ENCODE data around the gene AMH.

DNA sequence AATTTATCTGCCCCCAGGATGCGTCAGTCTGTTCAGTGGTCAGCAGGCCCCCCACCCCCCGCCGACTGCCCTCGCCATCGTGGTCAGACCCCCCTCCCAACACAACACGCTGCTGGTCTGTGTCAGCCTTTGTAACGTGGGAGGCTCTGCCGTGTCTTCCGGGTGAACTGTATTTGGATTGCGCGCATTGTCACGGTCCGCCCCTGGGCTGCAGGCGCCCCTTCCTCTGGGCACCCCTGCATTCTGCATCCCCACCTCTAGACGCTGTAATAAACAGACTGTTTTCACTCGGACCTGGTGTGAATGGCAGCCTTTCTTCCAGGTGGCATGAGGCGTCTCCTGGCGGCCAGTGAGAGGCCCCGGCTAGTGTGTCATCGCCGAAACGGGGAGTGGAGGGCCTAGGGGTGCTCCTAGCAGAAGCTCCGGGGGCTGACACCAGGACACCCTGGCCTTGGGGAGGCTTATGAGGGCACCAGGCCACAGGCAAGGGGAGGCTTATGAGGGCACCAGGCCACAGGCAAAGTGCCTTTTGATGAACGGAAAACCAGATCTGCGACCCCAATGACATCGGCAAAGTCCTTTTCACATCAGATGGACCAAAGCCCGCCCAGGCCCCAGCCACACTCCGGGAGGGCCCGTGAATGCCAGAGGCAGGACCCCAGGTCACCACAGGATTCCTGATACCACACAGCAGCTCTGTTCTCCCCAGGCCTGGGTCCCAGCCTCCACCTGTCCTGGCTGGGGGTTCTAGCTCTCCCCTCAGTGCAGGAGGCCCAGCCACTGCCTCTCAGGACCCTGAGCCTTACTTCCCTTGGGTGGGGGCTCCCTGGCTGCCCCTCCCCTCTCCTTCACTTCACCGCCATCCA lies 16.6 kb upstream of the AMH start:
- TF ChIP-seq ESRRA (IDR thresholded peaks at IDR 0.05; ENCODE audit: borderline replicate concordance, low read length) = no peak
- no peak for TF ChIP-seq POLR2A (IDR thresholded peaks at IDR 0.05; ENCODE audit: low read length)
- no peak for TF ChIP-seq MAFK (IDR thresholded peaks at IDR 0.05; ENCODE audit: partially characterized antibody)
- TF ChIP-seq, protein P1, sequence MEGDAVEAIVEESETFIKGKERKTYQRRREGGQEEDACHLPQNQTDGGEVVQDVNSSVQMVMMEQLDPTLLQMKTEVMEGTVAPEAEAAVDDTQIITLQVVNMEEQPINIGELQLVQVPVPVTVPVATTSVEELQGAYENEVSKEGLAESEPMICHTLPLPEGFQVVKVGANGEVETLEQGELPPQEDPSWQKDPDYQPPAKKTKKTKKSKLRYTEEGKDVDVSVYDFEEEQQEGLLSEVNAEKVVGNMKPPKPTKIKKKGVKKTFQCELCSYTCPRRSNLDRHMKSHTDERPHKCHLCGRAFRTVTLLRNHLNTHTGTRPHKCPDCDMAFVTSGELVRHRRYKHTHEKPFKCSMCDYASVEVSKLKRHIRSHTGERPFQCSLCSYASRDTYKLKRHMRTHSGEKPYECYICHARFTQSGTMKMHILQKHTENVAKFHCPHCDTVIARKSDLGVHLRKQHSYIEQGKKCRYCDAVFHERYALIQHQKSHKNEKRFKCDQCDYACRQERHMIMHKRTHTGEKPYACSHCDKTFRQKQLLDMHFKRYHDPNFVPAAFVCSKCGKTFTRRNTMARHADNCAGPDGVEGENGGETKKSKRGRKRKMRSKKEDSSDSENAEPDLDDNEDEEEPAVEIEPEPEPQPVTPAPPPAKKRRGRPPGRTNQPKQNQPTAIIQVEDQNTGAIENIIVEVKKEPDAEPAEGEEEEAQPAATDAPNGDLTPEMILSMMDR (IDR thresholded peaks at IDR 0.05) = no peak
- TF ChIP-seq, protein P2, sequence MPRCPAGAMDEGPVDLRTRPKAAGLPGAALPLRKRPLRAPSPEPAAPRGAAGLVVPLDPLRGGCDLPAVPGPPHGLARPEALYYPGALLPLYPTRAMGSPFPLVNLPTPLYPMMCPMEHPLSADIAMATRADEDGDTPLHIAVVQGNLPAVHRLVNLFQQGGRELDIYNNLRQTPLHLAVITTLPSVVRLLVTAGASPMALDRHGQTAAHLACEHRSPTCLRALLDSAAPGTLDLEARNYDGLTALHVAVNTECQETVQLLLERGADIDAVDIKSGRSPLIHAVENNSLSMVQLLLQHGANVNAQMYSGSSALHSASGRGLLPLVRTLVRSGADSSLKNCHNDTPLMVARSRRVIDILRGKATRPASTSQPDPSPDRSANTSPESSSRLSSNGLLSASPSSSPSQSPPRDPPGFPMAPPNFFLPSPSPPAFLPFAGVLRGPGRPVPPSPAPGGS (IDR thresholded peaks at IDR 0.05) = no peak
- no peak for TF ChIP-seq MAZ (IDR thresholded peaks at IDR 0.05; ENCODE audit: borderline replicate concordance, low read depth, low read length)
- no peak for TF ChIP-seq EP300 (IDR thresholded peaks at IDR 0.05)

Data from A549 (cell line).